ENCODE data around the gene GUCY1A2.

GRCh38 chr11:106917973-106918372 lies 100.3 kb downstream of the GUCY1A2 start:
- TF ChIP-seq, protein P1, sequence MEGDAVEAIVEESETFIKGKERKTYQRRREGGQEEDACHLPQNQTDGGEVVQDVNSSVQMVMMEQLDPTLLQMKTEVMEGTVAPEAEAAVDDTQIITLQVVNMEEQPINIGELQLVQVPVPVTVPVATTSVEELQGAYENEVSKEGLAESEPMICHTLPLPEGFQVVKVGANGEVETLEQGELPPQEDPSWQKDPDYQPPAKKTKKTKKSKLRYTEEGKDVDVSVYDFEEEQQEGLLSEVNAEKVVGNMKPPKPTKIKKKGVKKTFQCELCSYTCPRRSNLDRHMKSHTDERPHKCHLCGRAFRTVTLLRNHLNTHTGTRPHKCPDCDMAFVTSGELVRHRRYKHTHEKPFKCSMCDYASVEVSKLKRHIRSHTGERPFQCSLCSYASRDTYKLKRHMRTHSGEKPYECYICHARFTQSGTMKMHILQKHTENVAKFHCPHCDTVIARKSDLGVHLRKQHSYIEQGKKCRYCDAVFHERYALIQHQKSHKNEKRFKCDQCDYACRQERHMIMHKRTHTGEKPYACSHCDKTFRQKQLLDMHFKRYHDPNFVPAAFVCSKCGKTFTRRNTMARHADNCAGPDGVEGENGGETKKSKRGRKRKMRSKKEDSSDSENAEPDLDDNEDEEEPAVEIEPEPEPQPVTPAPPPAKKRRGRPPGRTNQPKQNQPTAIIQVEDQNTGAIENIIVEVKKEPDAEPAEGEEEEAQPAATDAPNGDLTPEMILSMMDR (conservative IDR thresholded peaks at IDR 0.05) = peak; percentile 46
- TF ChIP-seq ZFX (IDR thresholded peaks at IDR 0.05) = no peak
